GM19035 (cell line): Measurements from ENCODE around the gene CEACAM21.

ENCODE experiments used
- ATAC-seq: cut with Tn5 transposase; IDR thresholded peaks from one replicate; pipeline ENCODE4 v1.9.1; 2021; ENCODE audit not compliant: unreplicated experiment

CEACAM21 gene

GRCh38 chr19:41616792-41617621 is 41.0 kb downstream of the CEACAM21 start:
- ATAC-seq, result no peak

- no peak for ATAC-seq
These were observed 42.2 kb downstream of the CEACAM21 start for GRCh38 chr19:41617941-41618730.

GRCh38 chr19:41619018-41619556 is 43.1 kb downstream of the CEACAM21 start:
- ATAC-seq, result no peak

- no peak for ATAC-seq
These were observed 44.2 kb downstream of the CEACAM21 start for GRCh38 chr19:41620171-41620570.

GRCh38 chr19:41621226-41621625 is 45.3 kb downstream of the CEACAM21 start:
- ATAC-seq, result no peak

GRCh38 chr19:41621654-41622053 is 45.7 kb downstream of the CEACAM21 start:
- ATAC-seq, result no peak

- no peak for ATAC-seq
These were observed 47.4 kb downstream of the CEACAM21 start for GRCh38 chr19:41623360-41623759.

GRCh38 chr19:41624515-41624914 is 48.5 kb downstream of the CEACAM21 start:
- no peak for ATAC-seq

- ATAC-seq, result no peak
These were observed 49.0 kb downstream of the CEACAM21 start for GRCh38 chr19:41624937-41625336.

GRCh38 chr19:41626278-41626677 is 50.3 kb downstream of the CEACAM21 start:
- no peak for ATAC-seq

GRCh38 chr19:41626877-41627276 is 50.9 kb downstream of the CEACAM21 start, which contains the start of gene CEACAM4:
CEACAM4 (minus strand) TSS chr19:41627074; CDS start chr19:41626963, 111 bp downstream.
- ATAC-seq, result no peak

- no peak for ATAC-seq
These were observed 52.2 kb downstream of the CEACAM21 start for GRCh38 chr19:41627966-41628675.
